ENCODE measurements around the gene NUB1.

The NUB1 gene, protein sequence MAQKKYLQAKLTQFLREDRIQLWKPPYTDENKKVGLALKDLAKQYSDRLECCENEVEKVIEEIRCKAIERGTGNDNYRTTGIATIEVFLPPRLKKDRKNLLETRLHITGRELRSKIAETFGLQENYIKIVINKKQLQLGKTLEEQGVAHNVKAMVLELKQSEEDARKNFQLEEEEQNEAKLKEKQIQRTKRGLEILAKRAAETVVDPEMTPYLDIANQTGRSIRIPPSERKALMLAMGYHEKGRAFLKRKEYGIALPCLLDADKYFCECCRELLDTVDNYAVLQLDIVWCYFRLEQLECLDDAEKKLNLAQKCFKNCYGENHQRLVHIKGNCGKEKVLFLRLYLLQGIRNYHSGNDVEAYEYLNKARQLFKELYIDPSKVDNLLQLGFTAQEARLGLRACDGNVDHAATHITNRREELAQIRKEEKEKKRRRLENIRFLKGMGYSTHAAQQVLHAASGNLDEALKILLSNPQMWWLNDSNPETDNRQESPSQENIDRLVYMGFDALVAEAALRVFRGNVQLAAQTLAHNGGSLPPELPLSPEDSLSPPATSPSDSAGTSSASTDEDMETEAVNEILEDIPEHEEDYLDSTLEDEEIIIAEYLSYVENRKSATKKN

DNA sequence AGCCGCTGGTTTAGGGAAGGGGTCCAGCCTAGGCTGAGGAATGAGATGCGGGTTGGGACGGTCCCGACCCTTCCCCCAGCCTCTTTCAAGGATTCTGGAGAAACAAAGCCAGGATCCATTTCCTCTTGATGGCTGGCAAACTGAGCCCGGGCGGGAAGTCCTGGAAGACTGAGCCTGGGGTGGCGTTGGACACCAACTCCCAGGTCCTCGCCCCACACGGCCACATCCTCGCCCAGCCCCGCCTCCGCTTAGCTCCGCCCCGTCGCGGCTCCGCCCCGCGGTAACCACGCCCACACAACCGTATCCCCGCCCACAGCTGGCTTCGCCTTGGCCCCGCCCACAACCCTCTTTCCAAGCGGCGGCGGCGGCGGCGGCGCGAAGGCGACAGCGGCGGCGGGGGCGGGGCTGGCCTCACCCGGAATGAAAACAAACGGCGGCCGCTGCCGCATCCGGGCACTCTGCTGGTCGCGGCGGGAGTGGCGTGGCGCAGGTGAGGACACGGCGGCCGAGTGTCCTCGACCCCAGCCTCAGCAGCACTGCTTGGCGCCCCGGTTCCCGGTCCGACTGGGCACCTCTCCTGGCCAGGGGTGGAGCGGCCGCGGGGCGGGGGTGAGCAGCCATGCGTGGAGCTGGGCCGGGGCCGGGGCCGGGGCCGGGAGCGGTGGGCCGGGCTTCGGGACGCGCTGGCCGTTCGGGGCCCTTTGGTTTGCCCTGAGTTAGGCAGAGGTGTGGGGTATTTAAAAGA is at the start of gene NUB1:
Gene NUB1 (plus strand): TSS at position 456 of the 745 bp plus-strand sequence. CDS start 3,538 bp downstream, outside the sequence.
- no peak for TF ChIP-seq EZH2 (IDR thresholded peaks at IDR 0.05; ENCODE audit: borderline replicate concordance, low read depth, low read length, severe bottlenecking)
- TF ChIP-seq CTCF (IDR thresholded peaks at IDR 0.05; ENCODE audit: borderline replicate concordance, extremely low read depth, low read length, poor library complexity, severe bottlenecking), result no peak
- ATAC-seq (ENCODE audit: insufficient read depth, low read depth) (peak; percentile 85), DNase-seq (peak; percentile 86)
- Histone ChIP-seq H3K9me3 (ENCODE audit: insufficient read depth, low read length, severe bottlenecking) (no peaks in the 10 kb centered on the region), H3K27ac (ENCODE audit: low read length) (peak within 1 kb of the TSS; percentile 71), H4K20me1 (ENCODE audit: insufficient read depth, low read length) (peaks cover 3% of the 10 kb centered on the region; the same call in 1 of the 2 replicates), H3K27me3 (ENCODE audit: insufficient read depth, low read length, poor library complexity) (no peaks in the 10 kb centered on the region), H3K4me2 (ENCODE audit: insufficient read depth, low read length) (peak within 1 kb of the TSS; percentile 66), H3K79me2 (ENCODE audit: insufficient read depth, low read length) (peaks cover 25% of the 10 kb centered on the region), H3K4me3 (ENCODE audit: low read depth in 1 of 2, low read length in 2 of 2) (peak within 1 kb of the TSS; percentile 70 to 71), H2AFZ (ENCODE audit: low read depth, low read length) (peak within 1 kb of the TSS; percentile 67), H3K4me1 (ENCODE audit: insufficient read depth, low read length) (peaks cover 22% of the 10 kb centered on the region), H3K36me3 (ENCODE audit: insufficient read depth, low read length) (peaks cover 18% of the 10 kb centered on the region), H3K9ac (ENCODE audit: low read depth, low read length) (peak within 1 kb of the TSS; percentile 64)

DNA sequence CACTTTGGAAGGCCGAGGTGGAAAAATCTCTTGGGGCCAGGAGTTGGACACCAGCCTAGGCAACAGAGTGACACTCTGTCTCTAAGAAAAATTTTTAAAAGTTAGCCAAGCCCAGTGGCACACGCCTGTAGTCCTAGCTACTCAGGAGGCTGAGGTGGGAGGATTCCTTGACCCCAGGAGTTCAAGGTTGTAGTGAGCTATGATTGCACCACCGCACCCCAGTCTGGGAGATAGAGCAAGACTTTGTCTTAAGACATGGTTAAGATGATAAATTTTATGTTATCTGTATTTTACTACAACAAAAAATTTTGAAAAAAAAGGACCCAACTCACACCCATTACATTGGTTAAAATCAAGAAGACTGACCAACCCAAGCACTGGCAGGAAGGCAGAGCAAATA is 48.8 kb upstream of the NUB1 start:
- TF ChIP-seq CTCF (IDR thresholded peaks at IDR 0.05; ENCODE audit: borderline replicate concordance, extremely low read depth, low read length, poor library complexity, severe bottlenecking) (no peak), EZH2 (IDR thresholded peaks at IDR 0.05; ENCODE audit: borderline replicate concordance, low read depth, low read length, severe bottlenecking) (no peak)
- no peak for DNase-seq
- H3K27ac ChIP-seq (ENCODE audit: low read length), result no peak overlapping the region
- H3K4me2 ChIP-seq (ENCODE audit: insufficient read depth, low read length), result no peak overlapping the region
- no peaks in the 10 kb centered on the region; the same call in 1 of the 2 replicates for H4K20me1 ChIP-seq (ENCODE audit: insufficient read depth, low read length)
- H3K9me3 ChIP-seq (ENCODE audit: insufficient read depth, low read length, severe bottlenecking), result no peaks in the 10 kb centered on the region
- H3K9ac ChIP-seq (ENCODE audit: low read depth, low read length), result no peak overlapping the region
- H3K4me1 ChIP-seq (ENCODE audit: insufficient read depth, low read length), result no peaks in the 10 kb centered on the region
- no peak for ATAC-seq (ENCODE audit: insufficient read depth, low read depth)
- H3K27me3 ChIP-seq (ENCODE audit: insufficient read depth, low read length, poor library complexity), result peaks cover 31% of the 10 kb centered on the region
- H3K4me3 ChIP-seq (ENCODE audit: low read depth in 1 of 2, low read length in 2 of 2), result no peak overlapping the region
- H3K79me2 ChIP-seq (ENCODE audit: insufficient read depth, low read length), result no peaks in the 10 kb centered on the region
- H3K36me3 ChIP-seq (ENCODE audit: insufficient read depth, low read length), result no peaks in the 10 kb centered on the region
- no peak overlapping the region for H2AFZ ChIP-seq (ENCODE audit: low read depth, low read length)

DNA sequence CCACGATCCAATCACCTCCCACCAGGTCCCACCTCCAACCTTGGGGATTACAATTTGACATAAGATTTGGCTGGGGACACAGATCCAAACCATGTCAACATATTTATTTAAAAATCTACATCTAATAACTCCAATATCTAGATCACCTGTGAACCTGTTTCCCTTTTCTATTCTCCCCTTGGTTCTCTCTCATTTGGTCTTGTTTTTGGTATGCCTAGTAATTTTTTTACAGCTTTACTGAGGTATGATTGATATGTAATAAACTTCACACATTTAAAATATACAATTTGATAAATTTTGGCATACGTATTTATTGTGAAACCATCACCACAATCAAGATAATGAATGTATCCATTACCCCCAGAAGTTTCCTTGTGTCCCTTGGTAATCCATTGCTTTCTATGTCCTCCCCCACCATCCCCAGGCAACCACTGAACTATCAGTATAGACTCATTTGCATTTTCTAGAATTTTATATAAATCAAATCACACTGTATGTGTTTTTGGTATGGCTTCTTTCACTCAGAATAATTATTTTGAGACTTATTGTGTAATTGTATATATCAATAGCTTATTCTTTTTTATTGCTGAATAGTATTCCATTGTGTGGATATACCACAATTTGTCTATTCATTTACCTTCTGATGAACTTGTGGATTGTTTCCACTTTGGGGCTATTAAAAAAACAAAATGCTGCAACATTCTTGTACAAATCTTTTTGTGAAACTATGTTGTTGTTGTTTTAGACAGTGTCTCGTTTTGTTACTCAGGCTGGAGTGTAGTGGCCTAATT is 45.2 kb upstream of the NUB1 start:
- H3K36me3 ChIP-seq (ENCODE audit: insufficient read depth, low read length), result no peaks in the 10 kb centered on the region
- no peaks in the 10 kb centered on the region for H3K9me3 ChIP-seq (ENCODE audit: insufficient read depth, low read length, severe bottlenecking)
- no peak overlapping the region for H2AFZ ChIP-seq (ENCODE audit: low read depth, low read length)
- no peak overlapping the region for H3K4me2 ChIP-seq (ENCODE audit: insufficient read depth, low read length)
- DNase-seq (no peak), ATAC-seq (ENCODE audit: insufficient read depth, low read depth) (no peak)
- H3K27ac ChIP-seq (ENCODE audit: low read length), result no peak overlapping the region
- no peaks in the 10 kb centered on the region for H3K79me2 ChIP-seq (ENCODE audit: insufficient read depth, low read length)
- no peak overlapping the region for H3K9ac ChIP-seq (ENCODE audit: low read depth, low read length)
- no peak overlapping the region for H3K4me3 ChIP-seq (ENCODE audit: low read depth in 1 of 2, low read length in 2 of 2)
- TF ChIP-seq CTCF (IDR thresholded peaks at IDR 0.05; ENCODE audit: borderline replicate concordance, extremely low read depth, low read length, poor library complexity, severe bottlenecking), result no peak
- TF ChIP-seq EZH2 (IDR thresholded peaks at IDR 0.05; ENCODE audit: borderline replicate concordance, low read depth, low read length, severe bottlenecking), result no peak
- H3K27me3 ChIP-seq (ENCODE audit: insufficient read depth, low read length, poor library complexity), result peaks cover 25% of the 10 kb centered on the region
- no peaks in the 10 kb centered on the region for H3K4me1 ChIP-seq (ENCODE audit: insufficient read depth, low read length)
- H4K20me1 ChIP-seq (ENCODE audit: insufficient read depth, low read length), result no peaks in the 10 kb centered on the region; the same call in 1 of the 2 replicates
